Measurements from ENCODE around the gene PCSK6.

The PCSK6 gene

GRCh38 chr15:101309436-101310160 is 179.9 kb downstream of the PCSK6 start:
- no peak for ATAC-seq (ENCODE audit: insufficient read depth, low read depth)
- Histone ChIP-seq H2AFZ (ENCODE audit: low read depth, low read length) (no peak overlapping the region), H3K79me2 (ENCODE audit: insufficient read depth, low read length) (no peaks in the 10 kb centered on the region), H3K27ac (ENCODE audit: low read length) (peak overlapping the region; percentile 84), H3K27me3 (ENCODE audit: insufficient read depth, low read length, poor library complexity) (no peaks in the 10 kb centered on the region), H3K4me3 (ENCODE audit: low read depth in 1 of 2, low read length in 2 of 2) (no peak overlapping the region), H4K20me1 (ENCODE audit: insufficient read depth, low read length) (no peaks in the 10 kb centered on the region), H3K36me3 (ENCODE audit: insufficient read depth, low read length) (no peaks in the 10 kb centered on the region), H3K4me1 (ENCODE audit: insufficient read depth, low read length) (peaks cover 46% of the 10 kb centered on the region), H3K9ac (ENCODE audit: low read depth, low read length) (no peak overlapping the region), H3K9me3 (ENCODE audit: insufficient read depth, low read length, severe bottlenecking) (no peaks in the 10 kb centered on the region), H3K4me2 (ENCODE audit: insufficient read depth, low read length) (no peak overlapping the region)
- DNase-seq: no peak
- TF ChIP-seq EZH2 (IDR thresholded peaks at IDR 0.05; ENCODE audit: borderline replicate concordance, low read depth, low read length, severe bottlenecking): no peak
- TF ChIP-seq CTCF (IDR thresholded peaks at IDR 0.05; ENCODE audit: borderline replicate concordance, extremely low read depth, low read length, poor library complexity, severe bottlenecking): no peak

- DNase-seq: no peak
- TF ChIP-seq CTCF (IDR thresholded peaks at IDR 0.05; ENCODE audit: borderline replicate concordance, extremely low read depth, low read length, poor library complexity, severe bottlenecking) (no peak), EZH2 (IDR thresholded peaks at IDR 0.05; ENCODE audit: borderline replicate concordance, low read depth, low read length, severe bottlenecking) (no peak)
- no peaks in the 10 kb centered on the region for H3K9me3 ChIP-seq (ENCODE audit: insufficient read depth, low read length, severe bottlenecking)
These were observed 180.7 kb downstream of the PCSK6 start for GRCh38 chr15:101308604-101309435.

GRCh38 chr15:101307897-101308603 is 181.5 kb downstream of the PCSK6 start:
- ATAC-seq (ENCODE audit: insufficient read depth, low read depth) (peak; percentile 80), DNase-seq (peak; percentile 62)
- Histone ChIP-seq H2AFZ (ENCODE audit: low read depth, low read length) (no peak overlapping the region; the same call in 1 of the 2 replicates), H3K36me3 (ENCODE audit: insufficient read depth, low read length) (no peaks in the 10 kb centered on the region), H3K79me2 (ENCODE audit: insufficient read depth, low read length) (no peaks in the 10 kb centered on the region), H3K4me1 (ENCODE audit: insufficient read depth, low read length) (peaks cover 46% of the 10 kb centered on the region), H3K9ac (ENCODE audit: low read depth, low read length) (peak overlapping the region; percentile 31; the same call in 1 of the 2 replicates), H4K20me1 (ENCODE audit: insufficient read depth, low read length) (no peaks in the 10 kb centered on the region), H3K27ac (ENCODE audit: low read length) (peak overlapping the region; percentile 84), H3K4me3 (ENCODE audit: low read depth in 1 of 2, low read length in 2 of 2) (no peak overlapping the region), H3K4me2 (ENCODE audit: insufficient read depth, low read length) (no peak overlapping the region), H3K9me3 (ENCODE audit: insufficient read depth, low read length, severe bottlenecking) (no peaks in the 10 kb centered on the region), H3K27me3 (ENCODE audit: insufficient read depth, low read length, poor library complexity) (no peaks in the 10 kb centered on the region)
- TF ChIP-seq EZH2 (IDR thresholded peaks at IDR 0.05; ENCODE audit: borderline replicate concordance, low read depth, low read length, severe bottlenecking) (no peak), CTCF (IDR thresholded peaks at IDR 0.05; ENCODE audit: borderline replicate concordance, extremely low read depth, low read length, poor library complexity, severe bottlenecking) (no peak)

More at GRCh38 chr15:101308604-101309435, 180.7 kb downstream of the PCSK6 start:
- no peaks in the 10 kb centered on the region for H4K20me1 ChIP-seq (ENCODE audit: insufficient read depth, low read length)
- H3K79me2 ChIP-seq (ENCODE audit: insufficient read depth, low read length): no peaks in the 10 kb centered on the region
- no peaks in the 10 kb centered on the region for H3K36me3 ChIP-seq (ENCODE audit: insufficient read depth, low read length)
- no peak for ATAC-seq (ENCODE audit: insufficient read depth, low read depth)
- no peak overlapping the region for H2AFZ ChIP-seq (ENCODE audit: low read depth, low read length)
- no peaks in the 10 kb centered on the region for H3K27me3 ChIP-seq (ENCODE audit: insufficient read depth, low read length, poor library complexity)
- H3K4me1 ChIP-seq (ENCODE audit: insufficient read depth, low read length): peaks cover 46% of the 10 kb centered on the region
- H3K4me2 ChIP-seq (ENCODE audit: insufficient read depth, low read length): no peak overlapping the region
- peak overlapping the region; percentile 84 for H3K27ac ChIP-seq (ENCODE audit: low read length)
- H3K9ac ChIP-seq (ENCODE audit: low read depth, low read length): peak overlapping the region; percentile 31; the same call in 1 of the 2 replicates
- no peak overlapping the region for H3K4me3 ChIP-seq (ENCODE audit: low read depth in 1 of 2, low read length in 2 of 2)
